Heart left ventricle (tissue), 13 donors: ENCODE data around the gene APLF.

ENCODE experiments used
- CTCF ChIP-seq, 12 donors: fragments of 200-600 bp; sonication (generic) in 4 of 12; IDR thresholded peaks; one replicate each; pipeline versions ENCODE4 v1.5.0 to v1.8.0; 2018 to 2022; ENCODE audit warnings: antibody characterized with exemption in 12 of 12, mild to moderate bottlenecking in 5 of 12
- POLR2A ChIP-seq, 2 donors: fragments of 450-650 bp; IDR thresholded peaks; one replicate each; pipeline ENCODE4 v1.6.1; 2017; ENCODE audit warnings: antibody characterized with exemption in 2 of 2, mild to moderate bottlenecking in 2 of 2, moderate library complexity in 2 of 2
- donor health status: ischemic (EF 13 %, LVEDD 7.1; RV severe dilation, severe dysfunction).
- donor health status: DM: no; HTN: yes; CAD: no.
- donor health status: DM: no; HTN: no; CAD: no.
- donor health status: ischemic (EF 25% LVEDD 6.9; RV normal size, moderate dysfunction).
- donor health status: ischemic (EF 25% LVEDD 5.7; RV mildly dilated, moderate dysfunction).
- donor health status: ischemic (EF 35%, LVEDD 5.7; RV mildly dilated, moderate dysfunction).
- donor health status: nonischemic (EF 11% LVEDD 7.7; RV severe dilation, severe dysfunction).
- donor health status: DM: yes; HTN: yes; CAD: no.
- donor health status: PGD.
- donor health status: ischemic (EF 29% LVEDD 5.4; RV normal size, mild dysfunction).
- donor health status: nonischemic (EF 23%, LVEDD 6.1; RV moderate dilation, normal function).

- TF ChIP-seq CTCF (IDR thresholded peaks at IDR 0.05) (no peak), POLR2A (IDR thresholded peaks at IDR 0.05) (no peak)
Observed at GRCh38 chr2:68426848-68427579, 40.4 kb upstream of the APLF start.
